GM21717 (cell line): Measurements from ENCODE around the gene FTH1.

ENCODE experiments used
- ATAC-seq: cut with Tn5 transposase; IDR thresholded peaks from one replicate; pipeline ENCODE4 v1.9.1; 2021; ENCODE audit warnings: mild to moderate bottlenecking, moderate library complexity; ENCODE audit not compliant: unreplicated experiment

Gene FTH1

GRCh38 chr11:61949169-61950034 is 18.0 kb downstream of the FTH1 start:
- no peak for ATAC-seq

GRCh38 chr11:61948505-61948904 is 18.9 kb downstream of the FTH1 start:
- no peak for ATAC-seq

GRCh38 chr11:61947486-61948210 is 19.8 kb downstream of the FTH1 start:
- ATAC-seq = no peak

GRCh38 chr11:61946894-61947293 is 20.5 kb downstream of the FTH1 start:
- no peak for ATAC-seq

- no peak for ATAC-seq
Observed at GRCh38 chr11:61945191-61945590, 22.2 kb downstream of the FTH1 start.

- ATAC-seq = no peak
Observed at GRCh38 chr11:61940466-61940865, 27.0 kb downstream of the FTH1 start.

- no peak for ATAC-seq
Observed at GRCh38 chr11:61935861-61936260, 31.6 kb downstream of the FTH1 start.

- no peak for ATAC-seq
Observed at GRCh38 chr11:61930933-61931332, 36.5 kb downstream of the FTH1 start.

- ATAC-seq = no peak
Observed at GRCh38 chr11:61928606-61929005, 38.8 kb downstream of the FTH1 start.

GRCh38 chr11:61927501-61927900 is 39.9 kb downstream of the FTH1 start:
- no peak for ATAC-seq

GRCh38 chr11:61926235-61926634 is 41.2 kb downstream of the FTH1 start:
- ATAC-seq = no peak

GRCh38 chr11:61925736-61926135 is 41.7 kb downstream of the FTH1 start:
- ATAC-seq = no peak

GRCh38 chr11:61924064-61924455 is 43.4 kb downstream of the FTH1 start:
- no peak for ATAC-seq

- ATAC-seq = no peak
Observed at GRCh38 chr11:61923166-61924063, 44.0 kb downstream of the FTH1 start.

- no peak for ATAC-seq
Observed at GRCh38 chr11:61922539-61922938, 44.9 kb downstream of the FTH1 start.

- ATAC-seq = no peak
Observed at GRCh38 chr11:61921446-61921845, 46.0 kb downstream of the FTH1 start.

GRCh38 chr11:61919705-61920631 is 47.5 kb downstream of the FTH1 start:
- no peak for ATAC-seq

GRCh38 chr11:61918938-61919704 is 48.3 kb downstream of the FTH1 start:
- no peak for ATAC-seq

- ATAC-seq = no peak
Observed at GRCh38 chr11:61918251-61918937, 49.0 kb downstream of the FTH1 start.
